Fibroblast of pulmonary artery (primary cell): ENCODE data around the gene NLN.
A peak's percentile ranks its signal among the peaks of the same experiment; 100 is the strongest.
"Not testable (repeated sequence)": the region's sequence is repeated elsewhere in the genome, so short reads cannot be mapped to it uniquely, and the experiment has no call there.

Experiments used
- DNase-seq: peaks from one replicate; pipeline ENCODE4 v3.0.0-alpha.2; 2010; ENCODE audit warnings: low read depth
- H3K4me3 ChIP-seq: replicated peaks from 2 replicates; pipeline ENCODE4 v1.5.1; 2011; ENCODE audit warnings: low read depth, mild to moderate bottlenecking, control low read depth, low read length, moderate library complexity
- TF ChIP-seq, protein P1 (sequence below): IDR thresholded peaks from 2 replicates; pipeline ENCODE4 v1.5.1; 2011; ENCODE audit warnings: mild to moderate bottlenecking, control low read depth, low read length, inconsistent platforms; ENCODE audit errors: missing control alignments

NLN gene

GRCh38 chr5:65774346-65774745 is 52.3 kb downstream of the NLN start:
- TF ChIP-seq, protein P1, sequence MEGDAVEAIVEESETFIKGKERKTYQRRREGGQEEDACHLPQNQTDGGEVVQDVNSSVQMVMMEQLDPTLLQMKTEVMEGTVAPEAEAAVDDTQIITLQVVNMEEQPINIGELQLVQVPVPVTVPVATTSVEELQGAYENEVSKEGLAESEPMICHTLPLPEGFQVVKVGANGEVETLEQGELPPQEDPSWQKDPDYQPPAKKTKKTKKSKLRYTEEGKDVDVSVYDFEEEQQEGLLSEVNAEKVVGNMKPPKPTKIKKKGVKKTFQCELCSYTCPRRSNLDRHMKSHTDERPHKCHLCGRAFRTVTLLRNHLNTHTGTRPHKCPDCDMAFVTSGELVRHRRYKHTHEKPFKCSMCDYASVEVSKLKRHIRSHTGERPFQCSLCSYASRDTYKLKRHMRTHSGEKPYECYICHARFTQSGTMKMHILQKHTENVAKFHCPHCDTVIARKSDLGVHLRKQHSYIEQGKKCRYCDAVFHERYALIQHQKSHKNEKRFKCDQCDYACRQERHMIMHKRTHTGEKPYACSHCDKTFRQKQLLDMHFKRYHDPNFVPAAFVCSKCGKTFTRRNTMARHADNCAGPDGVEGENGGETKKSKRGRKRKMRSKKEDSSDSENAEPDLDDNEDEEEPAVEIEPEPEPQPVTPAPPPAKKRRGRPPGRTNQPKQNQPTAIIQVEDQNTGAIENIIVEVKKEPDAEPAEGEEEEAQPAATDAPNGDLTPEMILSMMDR, result no peak
- no peak overlapping the region for H3K4me3 ChIP-seq
- peak; percentile 69 for DNase-seq

DNA sequence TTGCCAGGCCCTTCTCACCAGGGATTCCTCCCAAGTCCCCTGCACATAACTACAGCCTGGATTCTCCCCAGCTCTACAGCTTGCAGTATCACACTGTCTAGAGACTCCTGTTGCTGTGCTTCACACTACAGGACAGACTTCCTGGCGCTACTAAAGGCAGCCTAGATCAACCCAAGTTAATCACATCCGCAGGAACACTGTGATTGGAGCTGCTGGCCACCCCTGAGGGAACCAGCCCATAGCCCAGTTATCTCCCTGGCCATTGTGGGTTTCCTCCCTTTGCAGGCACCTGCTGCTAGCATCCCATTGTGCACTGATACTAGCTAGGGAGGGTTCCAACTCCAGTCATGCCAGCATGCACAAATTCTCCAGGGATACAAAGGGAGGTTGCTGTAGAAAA is 53.5 kb downstream of the NLN start:
- H3K4me3 ChIP-seq, result no peak overlapping the region
- no peak for DNase-seq
- TF ChIP-seq, protein P1, result no peak

DNA sequence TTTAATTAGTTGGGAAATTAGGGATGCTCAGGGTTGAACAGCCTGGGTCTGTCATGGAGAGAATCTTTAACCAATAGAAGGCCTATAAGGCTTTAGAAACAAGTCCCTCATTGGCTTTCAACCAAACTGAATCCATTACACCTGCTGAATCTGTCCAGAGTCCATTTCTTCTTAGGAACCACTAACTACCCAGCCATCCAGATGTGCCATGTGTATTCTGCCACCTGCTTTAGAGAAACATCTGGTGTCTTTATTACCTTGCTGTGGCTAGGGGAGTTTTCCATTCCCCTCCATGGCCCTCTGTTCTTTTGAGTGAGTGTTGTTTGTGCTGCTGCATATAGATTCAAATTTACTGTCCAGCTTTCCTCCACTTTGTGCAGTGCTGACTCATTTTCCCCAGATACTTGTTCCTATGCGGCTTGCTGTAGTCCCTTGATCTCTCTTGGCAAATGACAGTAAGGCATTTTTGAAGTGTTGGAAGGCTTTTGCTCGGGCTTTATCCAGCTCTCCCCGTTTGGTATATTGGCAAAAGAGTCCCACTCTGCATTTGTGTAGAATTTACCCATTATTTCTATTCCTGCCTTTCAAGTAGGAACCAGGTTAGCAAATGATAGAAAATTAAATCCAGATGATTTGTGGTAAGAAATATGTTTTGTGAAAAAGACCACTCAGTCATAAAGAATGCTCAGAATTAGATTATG is 54.6 kb downstream of the NLN start:
- DNase-seq, result no peak
- H3K4me3 ChIP-seq, result no peak overlapping the region
- TF ChIP-seq, protein P1, result no peak

- DNase-seq, result peak; percentile 27
- TF ChIP-seq, protein P1, result no peak
- no peak overlapping the region for H3K4me3 ChIP-seq
Measured at GRCh38 chr5:65778126-65778525, 56.1 kb downstream of the NLN start.

- H3K4me3 ChIP-seq, result no peak overlapping the region
- TF ChIP-seq, protein P1, result no peak
- DNase-seq, result no peak
Measured at GRCh38 chr5:65779643-65780042, 57.6 kb downstream of the NLN start.

DNA sequence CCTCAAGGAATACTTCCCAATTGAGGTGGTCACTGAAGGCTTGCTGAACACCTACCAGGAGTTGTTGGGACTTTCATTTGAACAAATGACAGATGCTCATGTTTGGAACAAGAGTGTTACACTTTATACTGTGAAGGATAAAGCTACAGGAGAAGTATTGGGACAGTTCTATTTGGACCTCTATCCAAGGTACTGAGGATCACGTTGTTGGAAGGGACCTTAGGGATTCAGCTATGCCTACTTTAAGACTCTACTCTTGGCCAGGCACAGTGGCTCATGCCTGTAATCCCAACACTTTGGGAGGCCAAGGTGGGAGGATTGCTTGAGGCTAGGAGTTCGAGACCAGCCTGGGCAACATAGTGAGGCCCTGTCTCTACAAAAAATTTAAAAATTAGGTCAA is 66.3 kb downstream of the NLN start:
- H3K4me3 ChIP-seq, DNase-seq: not testable (repeated sequence)

GRCh38 chr5:65790371-65791163 is 68.6 kb downstream of the NLN start:
- H3K4me3 ChIP-seq, result no peak overlapping the region
- no peak for DNase-seq
- TF ChIP-seq, protein P1, result no peak
